Glutamatergic neuron (in vitro differentiated cells): ENCODE data around the gene BACH2. TPM values are rescaled to one million over a fixed set of nuclear protein-coding genes. Genes with fewer than 3 reads are reported as not detected.

Experiments used
- DNase-seq: peaks from one replicate; pipeline ENCODE4 v3.0.0; 2022
- H3K27ac Mint-ChIP-seq: one replicate; pipeline ENCODE4 v1.8.0; 2020; ENCODE audit warnings: mild to moderate bottlenecking, mixed read lengths, inconsistent platforms; ENCODE audit not compliant: unreplicated experiment
- H3K27me3 Mint-ChIP-seq: one replicate; pipeline ENCODE4 v1.8.0; 2020; ENCODE audit warnings: mild to moderate bottlenecking, moderate library complexity, mixed read lengths, inconsistent platforms; ENCODE audit not compliant: unreplicated experiment
- H3K36me3 Mint-ChIP-seq: one replicate; pipeline ENCODE4 v1.8.0; 2020; ENCODE audit warnings: mild to moderate bottlenecking, mixed read lengths, inconsistent platforms; ENCODE audit not compliant: unreplicated experiment
- H3K4me1 Mint-ChIP-seq: one replicate; pipeline ENCODE4 v1.8.0; 2020; ENCODE audit warnings: mild to moderate bottlenecking, low read depth, mixed read lengths, inconsistent platforms; ENCODE audit not compliant: unreplicated experiment
- H3K4me3 Mint-ChIP-seq: one replicate; pipeline ENCODE4 v1.8.0; 2020; ENCODE audit warnings: mild to moderate bottlenecking, mixed read lengths, inconsistent platforms; ENCODE audit not compliant: unreplicated experiment
- H3K9me3 Mint-ChIP-seq: one replicate; pipeline ENCODE4 v1.8.0; 2020; ENCODE audit warnings: mild to moderate bottlenecking, moderate library complexity, mixed read lengths, inconsistent platforms; ENCODE audit not compliant: unreplicated experiment
- CTCF ChIP-seq: fragments of 200-600 bp; sonication (generic); IDR thresholded peaks from one replicate; pipeline ENCODE4 v1.5.0; 2021; ENCODE audit not compliant: partially characterized antibody, unreplicated experiment
- total RNA-seq: library from RNA; stranded (reverse); fragmentation: NEBNext Ultra II Directional; extraction: Animal tissue kit (Norgen Biotek cat#: 25700); gene quantifications from one replicate; pipeline ENCODE4 v1.2.1, GENCODE V29; 2021; ENCODE audit not compliant: unreplicated experiment

The BACH2 gene
- total RNA-seq, 1 donor from 2014 or later: 96.4 TPM

- peaks cover 6% of the 10 kb centered on the region for H3K27me3 Mint-ChIP-seq
- peaks cover 13% of the 10 kb centered on the region for H3K9me3 Mint-ChIP-seq
- H3K4me1 Mint-ChIP-seq: peaks cover 46% of the 10 kb centered on the region
- no peak overlapping the region for H3K4me3 Mint-ChIP-seq
- DNase-seq: no peak
- peak overlapping the region; percentile 15 for H3K27ac Mint-ChIP-seq
- H3K36me3 Mint-ChIP-seq: no peaks in the 10 kb centered on the region
- no peak for TF ChIP-seq CTCF
Measured at GRCh38 chr6:90190752-90191395, 105.8 kb downstream of the BACH2 start.

GRCh38 chr6:90190131-90190530 is 106.5 kb downstream of the BACH2 start:
- DNase-seq: no peak
- H3K9me3 Mint-ChIP-seq: peaks cover 9% of the 10 kb centered on the region
- no peaks in the 10 kb centered on the region for H3K36me3 Mint-ChIP-seq
- no peak overlapping the region for H3K27ac Mint-ChIP-seq
- peaks cover 45% of the 10 kb centered on the region for H3K4me1 Mint-ChIP-seq
- TF ChIP-seq CTCF: no peak
- H3K4me3 Mint-ChIP-seq: no peak overlapping the region
- peaks cover 3% of the 10 kb centered on the region for H3K27me3 Mint-ChIP-seq

GRCh38 chr6:90187437-90188121 is 109.1 kb downstream of the BACH2 start:
- H3K9me3 Mint-ChIP-seq: peaks cover 8% of the 10 kb centered on the region
- no peak for DNase-seq
- H3K4me1 Mint-ChIP-seq: peaks cover 49% of the 10 kb centered on the region
- no peaks in the 10 kb centered on the region for H3K36me3 Mint-ChIP-seq
- TF ChIP-seq CTCF: no peak
- peaks cover 3% of the 10 kb centered on the region for H3K27me3 Mint-ChIP-seq
- peak overlapping the region; percentile 23 for H3K4me3 Mint-ChIP-seq
- H3K27ac Mint-ChIP-seq: peak overlapping the region; percentile 67

GRCh38 chr6:90186637-90187371 is 109.8 kb downstream of the BACH2 start:
- no peak for DNase-seq
- Mint-ChIP-seq H3K4me1 (peaks cover 54% of the 10 kb centered on the region), H3K4me3 (no peak overlapping the region), H3K36me3 (no peaks in the 10 kb centered on the region), H3K27me3 (peaks cover 3% of the 10 kb centered on the region), H3K9me3 (peaks cover 8% of the 10 kb centered on the region), H3K27ac (no peak overlapping the region)
- TF ChIP-seq CTCF: no peak
